GM21576 (cell line): ENCODE data around the gene PCED1B.
"Not testable (repeated sequence)": the region's sequence is repeated elsewhere in the genome, so short reads cannot be mapped to it uniquely, and the experiment has no call there.

Source experiments
- ATAC-seq: cut with Tn5 transposase; IDR thresholded peaks from one replicate; pipeline ENCODE4 v1.9.1; 2021; ENCODE audit warnings: mild to moderate bottlenecking, moderate library complexity; ENCODE audit not compliant: unreplicated experiment

Gene PCED1B

DNA sequence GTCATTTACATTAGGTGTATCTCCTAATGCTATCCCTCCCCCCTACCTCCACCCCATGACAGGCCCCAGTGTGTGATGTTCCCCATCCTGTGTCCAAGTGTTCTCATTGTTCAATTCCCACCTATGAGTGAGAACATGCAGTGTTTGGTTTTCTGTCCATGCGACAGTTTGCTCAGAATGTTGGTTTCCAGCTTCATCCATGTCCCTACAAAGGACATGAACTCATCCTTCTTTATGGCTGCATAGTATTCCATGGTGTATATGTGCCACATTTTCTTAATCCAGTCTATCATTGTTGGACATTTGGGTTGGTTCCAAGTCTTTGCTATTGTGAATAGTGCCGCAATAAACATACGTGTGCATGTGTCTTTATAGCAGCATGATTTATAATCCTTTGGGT is 37.9 kb downstream of the PCED1B start:
- ATAC-seq, result not testable (repeated sequence)

DNA sequence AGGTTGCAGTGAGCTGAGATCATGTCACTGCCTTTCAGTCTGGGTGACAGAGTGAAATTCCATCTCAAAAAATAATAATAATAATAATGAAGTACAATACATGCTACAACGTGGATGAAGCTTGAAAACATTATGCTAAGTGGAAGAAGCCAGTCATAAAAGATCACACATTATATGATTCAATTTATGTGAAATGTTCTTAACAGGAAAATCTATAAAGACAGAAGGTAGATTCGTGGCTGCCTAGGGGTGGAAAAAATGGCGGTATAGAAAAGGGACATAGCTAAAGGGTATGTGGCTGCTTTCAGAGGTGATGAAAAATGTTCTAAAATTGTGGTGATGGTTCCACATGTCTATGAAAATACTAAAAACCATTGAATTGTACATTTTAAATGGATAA is 41.3 kb downstream of the PCED1B start:
- ATAC-seq, result no peak

DNA sequence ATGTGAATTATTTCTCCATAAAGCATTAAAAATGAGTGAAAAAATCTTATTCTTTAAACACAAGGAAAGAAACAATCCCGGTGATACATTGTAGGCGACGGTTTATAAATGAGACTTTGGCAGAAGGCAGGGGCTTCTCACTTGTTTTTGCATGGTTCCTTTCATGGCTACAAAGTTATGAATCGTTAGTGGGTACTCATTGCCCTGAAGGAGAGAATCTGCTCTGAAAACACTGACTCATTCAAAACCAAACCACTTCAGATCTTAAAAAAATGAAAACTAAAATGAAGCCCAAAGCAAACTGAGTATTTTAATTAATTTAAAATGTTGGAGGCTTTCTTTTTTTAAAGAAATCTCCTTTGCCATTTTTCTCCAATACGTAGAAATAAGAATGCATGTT is 41.7 kb downstream of the PCED1B start:
- ATAC-seq, result no peak

DNA sequence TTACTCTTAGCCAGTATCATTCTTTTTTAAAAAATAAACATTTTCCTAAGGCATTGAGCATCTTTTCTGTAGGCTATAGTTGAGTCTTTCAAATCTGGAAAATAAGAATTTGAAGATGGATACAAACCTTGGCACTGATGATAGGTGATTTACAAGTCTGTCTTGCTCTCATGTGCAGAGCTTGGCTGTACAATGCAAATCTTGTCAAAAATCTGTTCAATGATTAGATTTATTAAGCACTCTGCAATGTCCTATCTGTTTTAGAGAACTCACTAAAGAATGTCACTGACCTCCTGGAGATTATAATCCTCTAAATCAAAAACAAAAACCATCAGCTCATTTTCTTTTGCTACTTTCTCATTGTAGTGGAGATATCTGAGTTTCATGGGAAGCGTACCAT is 43.2 kb downstream of the PCED1B start:
- ATAC-seq, result no peak

DNA sequence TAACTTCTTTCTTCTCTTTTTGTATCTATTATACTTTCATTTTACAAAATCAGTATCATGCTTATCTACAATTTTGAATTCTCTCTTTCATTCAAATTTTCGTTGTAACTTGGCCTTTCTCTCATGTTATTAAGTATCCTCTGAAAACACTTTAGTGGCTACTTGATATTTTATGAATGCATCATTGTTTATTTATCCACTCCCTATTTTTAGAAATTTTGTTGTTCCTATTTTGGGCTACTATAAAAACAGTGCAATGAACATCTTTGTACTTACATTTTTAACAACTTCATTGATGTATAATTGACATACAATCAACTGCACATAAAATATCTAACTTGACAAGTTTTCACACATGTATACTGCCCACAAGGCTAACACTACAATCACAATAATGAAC is 44.3 kb downstream of the PCED1B start:
- ATAC-seq, result no peak

DNA sequence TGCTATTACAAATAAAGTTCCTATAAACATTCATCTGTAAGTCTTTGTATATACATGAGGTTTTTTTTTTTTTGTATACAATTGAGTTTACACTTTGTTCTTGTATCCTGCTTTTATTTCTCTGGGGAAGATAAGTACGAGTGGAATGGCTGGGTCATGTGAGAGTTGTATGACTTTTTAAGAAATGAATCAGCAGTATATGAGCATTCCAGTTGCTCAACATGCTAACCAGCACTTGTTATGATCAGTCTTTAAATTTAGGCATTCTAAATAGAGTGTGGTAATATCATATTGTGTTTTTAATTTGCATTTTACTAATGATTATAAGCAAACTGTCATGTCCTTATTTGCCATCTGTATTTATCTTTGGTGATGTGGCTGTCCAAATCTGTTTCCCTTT is 45.0 kb downstream of the PCED1B start:
- no peak for ATAC-seq

DNA sequence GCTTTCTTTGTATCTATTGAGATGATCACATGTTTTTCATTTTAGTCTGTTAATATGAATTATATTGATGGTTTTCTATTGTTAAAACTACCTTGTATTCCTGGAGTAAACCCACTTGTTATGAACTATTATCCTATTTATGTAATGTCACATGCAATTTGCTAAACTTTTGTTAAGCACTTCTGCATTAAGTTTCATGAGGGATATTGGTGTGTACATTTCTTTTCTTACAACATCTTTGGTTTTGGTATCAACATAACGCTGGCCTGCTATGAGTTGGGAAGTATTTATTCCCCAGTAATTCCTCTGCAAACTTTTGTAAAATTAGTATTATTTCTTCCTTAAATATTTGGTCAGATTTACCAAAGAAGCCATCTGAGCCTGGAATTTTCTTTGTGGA is 46.8 kb downstream of the PCED1B start:
- ATAC-seq, result no peak

DNA sequence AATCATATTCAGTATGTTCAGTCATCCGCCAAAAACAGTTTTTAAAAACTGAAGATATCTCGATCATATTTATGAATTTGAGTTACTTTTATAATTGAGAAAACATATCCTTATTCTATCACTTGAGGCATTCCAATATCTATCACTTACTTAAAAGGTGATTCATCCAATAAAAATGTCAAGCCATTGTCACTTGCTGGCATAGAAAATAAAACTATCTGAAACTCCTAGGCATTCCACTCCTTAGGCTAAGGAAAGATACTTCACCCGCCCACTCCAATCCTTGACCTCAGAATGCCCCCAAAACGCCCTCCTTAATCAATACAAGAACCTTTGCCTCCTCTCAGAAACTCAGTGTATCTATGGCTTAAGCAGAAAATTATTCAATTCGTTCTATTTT is 51.6 kb downstream of the PCED1B start:
- no peak for ATAC-seq

DNA sequence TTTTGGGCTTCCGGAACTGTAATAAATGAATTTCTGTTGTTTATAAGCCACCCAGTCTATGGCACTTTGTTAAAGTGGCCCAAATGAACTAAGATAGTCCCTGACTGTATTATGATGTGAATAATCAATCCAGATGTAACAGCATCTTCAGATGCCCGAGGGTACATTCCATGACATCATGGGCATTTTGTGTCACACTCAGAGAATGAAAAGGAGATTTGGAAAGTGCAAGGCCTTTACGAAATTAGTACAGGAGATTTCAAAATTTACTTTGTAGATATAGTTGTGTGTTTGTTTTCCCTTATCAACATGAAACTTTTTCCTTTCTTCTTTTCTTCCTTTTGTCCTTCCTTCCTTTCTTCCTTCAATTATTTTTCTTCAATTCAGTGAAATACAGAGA is 54.6 kb downstream of the PCED1B start:
- ATAC-seq, result no peak

DNA sequence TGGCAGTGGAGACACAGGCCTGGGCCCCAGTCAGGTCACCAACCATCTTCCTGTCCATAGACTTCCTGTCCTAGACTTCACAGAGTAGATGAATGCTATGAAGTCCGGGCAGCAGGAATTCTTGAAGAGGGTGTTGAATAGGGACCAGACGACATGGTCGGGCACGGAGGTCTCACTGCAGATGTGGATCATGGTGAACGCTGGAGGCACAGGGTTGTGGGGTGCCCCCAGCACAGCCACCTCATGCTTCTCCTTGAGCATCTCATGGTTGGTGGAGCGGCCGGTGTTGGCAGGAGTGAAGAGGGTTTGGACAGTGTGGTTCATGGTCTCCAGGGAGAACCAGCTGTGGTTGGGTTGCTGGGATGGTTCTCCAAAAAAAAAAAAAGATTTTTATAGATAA is 56.2 kb downstream of the PCED1B start:
- no peak for ATAC-seq

DNA sequence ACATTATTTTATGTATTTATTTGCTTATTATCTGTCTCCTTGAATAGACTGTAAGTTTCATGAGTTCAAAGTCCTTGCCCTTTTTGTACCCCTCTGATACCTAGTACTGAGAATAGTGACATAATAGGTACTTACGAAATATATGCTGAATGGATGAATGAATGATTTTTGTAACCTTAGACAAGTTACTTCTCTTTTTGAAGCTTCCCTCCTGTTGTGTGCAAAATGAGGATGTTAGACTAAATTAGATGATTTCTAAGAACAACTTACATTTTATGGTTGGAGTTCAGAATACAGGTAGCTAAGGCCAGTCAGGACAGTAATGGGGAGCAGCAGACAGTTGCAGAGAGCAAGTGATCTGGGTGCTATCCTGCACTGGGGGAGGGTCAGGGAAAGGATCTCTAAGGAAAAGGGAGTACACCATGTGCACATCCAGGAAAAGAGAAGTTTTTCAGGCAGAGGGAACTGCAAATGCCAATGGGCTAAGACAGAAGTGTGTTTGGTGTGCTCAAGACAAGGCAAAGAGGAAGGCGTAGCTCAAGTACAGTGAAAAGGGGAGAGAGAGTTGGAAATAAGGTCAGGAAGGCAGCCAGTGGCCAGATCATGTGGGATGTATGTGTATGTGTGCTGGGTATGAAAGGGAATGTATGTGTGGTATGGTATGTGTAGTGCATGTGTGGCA is 59.7 kb downstream of the PCED1B start:
- no peak for ATAC-seq

DNA sequence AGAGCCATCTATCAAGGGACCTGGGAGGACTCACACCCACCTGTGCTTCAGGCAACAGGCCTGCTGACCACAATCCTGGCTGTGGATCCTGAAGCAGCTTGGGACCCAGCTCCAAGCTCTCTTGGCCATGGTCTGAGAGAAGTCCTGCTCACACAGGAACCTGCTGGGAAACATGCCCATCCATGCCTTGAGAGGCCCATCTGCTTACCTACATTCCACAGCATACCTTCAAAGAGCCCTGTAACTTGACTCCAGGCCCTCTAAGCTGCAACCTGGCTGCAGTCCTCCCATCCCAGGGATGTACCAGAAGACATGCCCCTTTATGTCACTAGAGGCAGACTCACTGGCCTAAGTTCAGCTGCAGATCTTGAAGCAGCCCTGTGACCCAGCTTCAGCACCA is 62.0 kb downstream of the PCED1B start:
- no peak for ATAC-seq

DNA sequence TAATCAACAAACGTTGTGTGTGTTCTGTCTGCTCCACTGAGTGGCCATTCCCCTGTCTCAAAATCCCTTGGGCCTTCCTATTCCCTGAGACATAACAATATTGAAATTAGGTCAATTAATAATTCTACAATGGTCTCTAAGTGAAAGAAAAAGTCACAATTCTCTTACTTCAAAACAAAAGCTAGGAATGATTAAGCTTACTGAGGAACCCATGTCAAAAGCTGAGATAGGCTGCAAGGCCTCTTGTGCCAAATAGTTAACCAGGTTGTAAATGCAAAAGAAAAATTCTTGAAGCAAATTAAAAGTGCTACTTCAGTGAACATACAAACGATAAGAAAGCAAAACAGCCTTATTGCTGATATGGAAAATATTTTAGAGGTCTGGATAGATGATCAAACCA is 65.3 kb downstream of the PCED1B start:
- ATAC-seq, result no peak

DNA sequence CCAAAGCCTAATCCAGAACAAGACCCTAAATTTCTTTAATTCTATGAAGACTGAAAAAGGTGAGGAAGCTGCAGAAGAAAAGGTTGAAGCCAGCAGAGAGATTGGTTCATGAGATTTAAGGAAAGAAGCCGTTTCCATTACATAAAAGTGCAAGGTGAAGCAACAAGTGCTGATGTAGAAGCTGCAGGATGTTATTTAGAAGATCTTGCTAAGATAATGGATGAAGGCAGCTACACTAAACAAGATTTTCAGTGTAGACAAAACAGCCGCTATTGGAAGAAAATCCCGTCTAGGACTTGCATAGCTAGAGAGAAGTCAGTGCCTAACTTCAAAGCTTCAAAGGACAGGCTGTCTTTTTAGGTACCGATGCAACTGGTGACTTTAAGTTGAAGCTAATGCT is 65.8 kb downstream of the PCED1B start:
- ATAC-seq, result no peak

DNA sequence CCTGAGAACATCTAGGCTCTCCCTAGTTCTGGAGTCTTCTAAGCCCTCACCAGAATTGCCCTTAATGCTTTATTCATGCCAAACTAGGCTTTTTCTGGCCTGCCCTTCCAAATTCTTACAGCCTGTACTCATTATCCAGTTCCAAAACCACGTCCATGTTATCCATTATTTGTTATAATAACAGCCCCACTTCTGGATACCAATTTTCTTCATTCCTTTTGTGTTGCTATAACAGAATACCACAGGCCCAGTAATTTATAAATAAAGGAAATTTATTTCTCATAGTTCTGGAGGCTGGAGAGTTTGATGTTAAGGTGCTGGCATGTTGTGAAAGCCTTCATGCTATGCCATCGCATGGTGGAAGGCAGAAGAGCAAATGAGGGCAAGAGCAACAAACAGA is 68.3 kb downstream of the PCED1B start:
- no peak for ATAC-seq

DNA sequence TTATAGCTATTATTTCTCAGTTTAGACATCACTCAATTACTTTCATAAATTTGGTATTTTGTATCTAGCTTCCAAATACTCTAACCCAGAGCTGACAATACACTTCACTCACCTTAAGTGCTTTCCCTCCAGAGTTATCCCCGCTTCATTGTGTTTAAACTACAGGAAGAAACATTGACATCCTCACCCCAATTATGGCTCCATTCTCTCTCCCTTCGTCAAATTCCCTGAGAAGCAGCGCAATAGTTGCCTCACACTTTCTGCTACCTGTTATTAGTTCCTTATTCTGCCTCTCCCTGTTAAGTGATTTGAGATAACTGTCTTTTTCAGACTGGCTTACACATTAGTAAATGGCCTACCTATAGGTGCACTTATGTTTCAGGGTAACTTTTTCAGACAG is 69.7 kb downstream of the PCED1B start:
- ATAC-seq, result no peak

DNA sequence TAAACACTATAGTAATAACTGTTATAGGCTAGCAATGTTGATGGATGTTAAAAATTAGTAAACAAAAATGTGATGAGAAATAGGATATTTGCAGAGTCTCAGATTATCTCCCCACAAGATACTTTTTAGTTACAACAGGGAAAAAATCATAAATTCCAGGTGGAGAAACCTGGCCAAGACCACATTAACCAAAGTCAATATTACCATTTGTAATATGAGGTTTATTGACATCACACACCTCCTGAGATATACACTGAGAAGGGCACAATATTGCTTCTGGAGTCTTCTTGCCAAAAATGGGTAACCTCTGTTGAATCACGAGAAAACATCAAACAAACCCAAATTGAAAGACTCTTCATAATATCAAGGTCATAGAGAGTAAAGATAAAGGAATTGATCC is 72.7 kb downstream of the PCED1B start:
- ATAC-seq, result no peak

DNA sequence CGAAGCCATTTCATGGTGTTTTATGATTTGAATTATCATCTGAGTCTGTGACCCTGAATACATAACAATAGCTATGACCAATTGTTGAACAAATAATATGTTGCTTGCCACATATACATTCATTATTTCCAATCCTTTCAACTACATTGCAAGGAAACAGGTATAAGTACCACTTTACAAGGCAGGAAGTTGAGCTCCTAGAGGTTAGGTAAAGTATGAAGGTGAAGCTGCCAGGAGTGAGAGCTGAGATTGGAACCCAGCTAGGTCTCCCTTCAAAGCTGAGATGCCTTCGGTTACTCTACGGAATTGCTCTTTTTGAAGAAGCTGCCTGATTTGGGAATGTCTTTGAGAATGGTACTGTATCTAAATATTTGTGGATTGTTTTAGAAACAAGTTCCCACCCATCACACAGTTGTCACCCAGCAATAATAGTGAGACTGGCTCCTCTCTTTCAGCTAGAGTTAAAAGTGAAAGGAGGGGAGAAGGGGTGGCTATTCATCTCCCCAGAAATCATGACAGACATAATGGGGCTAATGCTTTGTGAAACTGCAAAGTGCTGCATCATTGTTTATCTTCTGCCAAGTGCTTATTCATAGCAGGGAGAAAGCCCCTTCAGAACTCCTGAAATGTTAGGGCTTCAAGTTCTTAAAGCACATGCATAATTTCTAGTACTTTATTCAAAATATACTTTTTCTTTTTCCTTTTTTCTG is 76.2 kb downstream of the PCED1B start:
- no peak for ATAC-seq

DNA sequence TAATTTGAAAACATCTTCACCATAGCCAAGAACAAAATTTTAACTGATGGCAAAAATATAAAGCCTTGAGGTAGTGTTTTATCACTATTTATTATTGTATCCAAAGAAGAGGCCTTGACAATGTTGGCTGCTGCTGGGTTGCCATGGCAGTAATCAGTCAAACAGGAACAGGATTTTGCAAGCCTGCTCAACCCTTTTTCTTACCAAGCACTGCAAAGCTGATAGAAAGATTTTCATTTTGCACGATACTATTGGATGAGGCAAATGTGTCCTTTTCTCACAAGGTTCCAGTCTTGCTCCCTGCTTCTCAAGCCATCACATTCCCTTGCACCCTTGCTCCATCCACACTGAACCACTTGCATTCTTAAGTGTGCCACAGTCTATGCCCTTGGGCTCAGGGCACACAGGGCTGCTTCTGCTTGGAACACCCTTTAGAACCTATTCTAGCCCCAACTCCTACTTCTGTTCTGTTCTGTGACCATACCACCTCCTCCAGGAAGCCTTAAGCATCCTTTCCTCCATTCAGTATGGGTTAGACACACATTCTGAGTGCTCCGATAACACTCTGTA is 76.8 kb downstream of the PCED1B start:
- no peak for ATAC-seq

DNA sequence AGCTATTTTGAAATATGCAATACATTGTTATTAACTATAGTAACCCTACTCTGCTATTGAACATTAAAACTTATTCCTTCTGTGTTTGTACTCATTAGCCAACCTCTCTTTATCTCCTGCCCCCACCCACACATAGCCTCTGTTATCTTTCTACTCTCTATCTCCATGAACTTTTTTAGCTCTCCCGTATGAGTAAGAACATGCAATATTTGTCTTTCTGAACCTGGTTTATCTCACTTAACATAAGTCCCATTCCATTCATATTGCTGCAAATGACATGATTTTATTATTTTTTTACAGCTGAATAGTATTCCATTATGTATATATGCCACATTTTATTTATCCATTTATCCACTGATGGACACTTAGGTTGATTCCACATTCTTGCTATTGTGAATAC is 79.4 kb downstream of the PCED1B start:
- no peak for ATAC-seq

DNA sequence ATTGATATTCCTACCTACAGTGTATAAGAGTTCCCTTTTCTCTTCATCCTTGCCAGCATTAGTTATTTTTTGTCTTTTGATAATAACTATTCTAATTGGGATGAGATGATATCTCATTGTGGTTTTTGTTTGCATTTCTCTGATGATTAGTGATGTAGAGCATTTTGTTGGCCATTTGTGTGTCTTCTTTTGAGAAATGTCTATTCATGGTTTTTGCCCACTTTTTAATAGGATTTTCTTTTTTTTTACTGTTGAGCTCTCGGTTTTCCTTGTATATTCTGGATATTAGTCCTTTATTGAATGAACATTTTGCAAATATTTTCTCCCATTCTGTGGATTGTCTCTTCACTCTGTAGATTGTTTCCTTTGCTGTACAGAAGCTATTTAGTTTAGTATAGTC is 79.9 kb downstream of the PCED1B start:
- no peak for ATAC-seq
